ENCODE measurements around the gene CTDNEP1. TPM values are rescaled to one million over a fixed set of nuclear protein-coding genes. Genes with fewer than 3 reads are reported as not detected.

CTDNEP1 gene
- total RNA-seq, 2 experiments from 2014 or later = 159 to 160 TPM

GRCh38 chr17:7260151-7260550 is 8.6 kb upstream of the CTDNEP1 start:
- CTCF ChIA-PET = interaction anchor here (0.7 kb wide), 1 partner anchor 40 kb away, joined by 4 read pairs; no protein-coding TSS in a partner anchor
- peaks cover 37% of the 10 kb centered on the region for H3K4me1 Mint-ChIP-seq (ENCODE audit: low read depth)
- no peaks in the 10 kb centered on the region for H3K9me3 Mint-ChIP-seq
- peak overlapping the region; percentile 42 for H3K27ac Mint-ChIP-seq
- POLR2A ChIA-PET = interaction anchor here (0.6 to 1.7 kb wide), 6 partner anchors 9 to 448 kb away, joined by 3 to 6 read pairs (median 4); partner anchors contain the start of genes CTDNEP1 and DLG4
- ATAC-seq (no peak), DNase-seq (no peak)
- H3K27me3 Mint-ChIP-seq = peaks cover 18% of the 10 kb centered on the region
- intact Hi-C loops (cut with micrococcal nuclease) = no loop called here
- TF ChIP-seq CTCF (IDR thresholded peaks at IDR 0.05) = no peak
- H3K4me3 Mint-ChIP-seq = peak overlapping the region; percentile 57
- peaks cover 26% of the 10 kb centered on the region for H3K36me3 Mint-ChIP-seq (ENCODE audit: low read depth)

- ChIA-PET CTCF (interaction anchor here (0.7 to 1.1 kb wide), 2 partner anchors 37 to 39 kb away, joined by 4 to 5 read pairs; no protein-coding TSS in a partner anchor), POLR2A (interaction anchor here (0.6 to 1.7 kb wide), 5 partner anchors 8 to 40 kb away, joined by 3 to 6 read pairs (median 4); partner anchors contain the start of genes CTDNEP1 and DLG4)
These were observed 8.0 kb upstream of the CTDNEP1 start for GRCh38 chr17:7259555-7259889.

GRCh38 chr17:7258731-7259554 is 7.4 kb upstream of the CTDNEP1 start:
- CTCF ChIA-PET = interaction anchor here (1.1 kb wide), 1 partner anchor 38 kb away, joined by 5 read pairs; no protein-coding TSS in a partner anchor
- intact Hi-C loops (cut with micrococcal nuclease) = no loop called here
- peaks cover 41% of the 10 kb centered on the region for H3K4me1 Mint-ChIP-seq (ENCODE audit: low read depth)
- TF ChIP-seq CTCF (IDR thresholded peaks at IDR 0.05) = no peak
- DNase-seq (peak; percentile 51), ATAC-seq (no peak)
- H3K9me3 Mint-ChIP-seq = no peaks in the 10 kb centered on the region
- H3K36me3 Mint-ChIP-seq (ENCODE audit: low read depth) = peaks cover 37% of the 10 kb centered on the region
- peaks cover 17% of the 10 kb centered on the region for H3K27me3 Mint-ChIP-seq
- H3K4me3 Mint-ChIP-seq = no peak overlapping the region
- POLR2A ChIA-PET = interaction anchor here (0.6 to 1.7 kb wide), 5 partner anchors 8 to 52 kb away, joined by 3 to 6 read pairs (median 4); partner anchors contain the start of gene CTDNEP1
- peak overlapping the region; percentile 68 for H3K27ac Mint-ChIP-seq

More at GRCh38 chr17:7259555-7259889, 8.0 kb upstream of the CTDNEP1 start:
- ATAC-seq (no peak), DNase-seq (no peak)
- Mint-ChIP-seq H3K27me3 (peaks cover 18% of the 10 kb centered on the region), H3K9me3 (no peaks in the 10 kb centered on the region), H3K4me1 (ENCODE audit: low read depth) (peaks cover 40% of the 10 kb centered on the region), H3K36me3 (ENCODE audit: low read depth) (peaks cover 31% of the 10 kb centered on the region), H3K4me3 (no peak overlapping the region), H3K27ac (peak overlapping the region; percentile 68)
- intact Hi-C loops (cut with micrococcal nuclease) = no loop called here
- TF ChIP-seq CTCF (IDR thresholded peaks at IDR 0.05) = no peak

- Mint-ChIP-seq H3K9me3 (no peaks in the 10 kb centered on the region), H3K27me3 (peaks cover 2% of the 10 kb centered on the region), H3K4me3 (no peak overlapping the region), H3K4me1 (ENCODE audit: low read depth) (peaks cover 37% of the 10 kb centered on the region), H3K27ac (peak overlapping the region; percentile 48), H3K36me3 (ENCODE audit: low read depth) (peaks cover 46% of the 10 kb centered on the region)
- TF ChIP-seq CTCF (IDR thresholded peaks at IDR 0.05) = no peak
- CTCF ChIA-PET = interaction anchor here (1.0 to 2.0 kb wide), 5 partner anchors 9 to 211 kb away, joined by 3 to 7 read pairs (median 4); partner anchors contain the start of gene SLC2A4
- POLR2A ChIA-PET = interaction anchor here (0.6 to 1.2 kb wide), 5 partner anchors 9 to 57 kb away, joined by 3 read pairs; partner anchors contain the start of gene GABARAP
- intact Hi-C loops (cut with micrococcal nuclease) = no loop called here
- DNase-seq (no peak), ATAC-seq (no peak)
These were observed 5.4 kb upstream of the CTDNEP1 start for GRCh38 chr17:7256766-7257456.
